ENCODE results near the gene GRN.
A peak's percentile ranks its signal among the peaks of the same experiment; 100 is the strongest.

GRN gene

GRCh38 chr17:44321246-44322120 lies 23.6 kb upstream of the GRN start:
- TF ChIP-seq CTCF (IDR thresholded peaks at IDR 0.05; ENCODE audit: insufficient read depth, low read depth, low read length, missing control alignments) = no peak
- H3K4me3 ChIP-seq (ENCODE audit: low read length) = no peak overlapping the region
- DNase-seq (ENCODE audit: low read depth) = no peak

GRCh38 chr17:44322236-44322895 lies 22.7 kb upstream of the GRN start:
- no peak for TF ChIP-seq CTCF (IDR thresholded peaks at IDR 0.05; ENCODE audit: insufficient read depth, low read depth, low read length, missing control alignments)
- DNase-seq (ENCODE audit: low read depth) = no peak
- H3K4me3 ChIP-seq (ENCODE audit: low read length) = no peak overlapping the region

GRCh38 chr17:44323359-44324091 lies 21.6 kb upstream of the GRN start:
- TF ChIP-seq CTCF (IDR thresholded peaks at IDR 0.05; ENCODE audit: insufficient read depth, low read depth, low read length, missing control alignments) = no peak
- peak overlapping the region; percentile 91 for H3K4me3 ChIP-seq (ENCODE audit: low read length)
- no peak for DNase-seq (ENCODE audit: low read depth)

GRCh38 chr17:44324092-44324570 lies 21.0 kb upstream of the GRN start:
- DNase-seq (ENCODE audit: low read depth) = peak; percentile 34
- TF ChIP-seq CTCF (IDR thresholded peaks at IDR 0.05; ENCODE audit: insufficient read depth, low read depth, low read length, missing control alignments) = no peak
- H3K4me3 ChIP-seq (ENCODE audit: low read length) = peak overlapping the region; percentile 91

GRCh38 chr17:44324571-44325275 lies 20.4 kb upstream of the GRN start, which contains the start of gene SLC25A39:
TSS of gene SLC25A39 (minus strand) at chr17:44324823. CDS start at chr17:44323562, 1,261 bp downstream.
- H3K4me3 ChIP-seq (ENCODE audit: low read length) = peak within 1 kb of the TSS; percentile 91
- no peak for TF ChIP-seq CTCF (IDR thresholded peaks at IDR 0.05; ENCODE audit: insufficient read depth, low read depth, low read length, missing control alignments)
- peak; percentile 97 for DNase-seq (ENCODE audit: low read depth)

GRCh38 chr17:44326861-44327444 lies 18.1 kb upstream of the GRN start:
- DNase-seq (ENCODE audit: low read depth) = peak; percentile 98
- TF ChIP-seq CTCF (IDR thresholded peaks at IDR 0.05; ENCODE audit: insufficient read depth, low read depth, low read length, missing control alignments) = no peak
- peak overlapping the region; percentile 25 for H3K4me3 ChIP-seq (ENCODE audit: low read length)

Data from epithelial cell of esophagus (primary cell).